GM18520 (cell line): Measurements from ENCODE around the gene KIAA1217.
A peak's percentile ranks its signal among the peaks of the same experiment; 100 is the strongest.
"Not testable (repeated sequence)": the region's sequence is repeated elsewhere in the genome, so short reads cannot be mapped to it uniquely, and the experiment has no call there.

Experiments used
- ATAC-seq: cut with Tn5 transposase; IDR thresholded peaks from one replicate; pipeline ENCODE4 v1.9.1; 2021; ENCODE audit not compliant: unreplicated experiment

KIAA1217 gene

DNA sequence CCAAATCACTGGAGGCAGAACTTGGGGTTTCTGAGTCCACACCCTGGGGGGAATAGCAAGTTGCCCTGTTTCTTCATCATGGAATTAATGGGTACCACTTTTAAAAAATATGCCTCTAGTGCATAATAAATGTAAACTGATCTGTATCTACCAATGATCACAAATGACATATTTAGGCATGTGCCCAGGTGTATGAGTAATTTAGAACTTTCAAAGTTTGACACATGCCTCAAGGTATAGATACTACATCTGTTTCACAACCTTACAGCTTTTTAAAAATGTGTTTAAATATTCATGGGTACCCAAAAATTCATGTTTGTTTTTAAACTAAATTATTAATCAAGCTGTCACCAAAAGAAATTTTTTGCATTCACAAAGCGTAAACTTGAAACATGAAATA, 226.0 kb downstream of the KIAA1217 start:
- no peak for ATAC-seq

DNA sequence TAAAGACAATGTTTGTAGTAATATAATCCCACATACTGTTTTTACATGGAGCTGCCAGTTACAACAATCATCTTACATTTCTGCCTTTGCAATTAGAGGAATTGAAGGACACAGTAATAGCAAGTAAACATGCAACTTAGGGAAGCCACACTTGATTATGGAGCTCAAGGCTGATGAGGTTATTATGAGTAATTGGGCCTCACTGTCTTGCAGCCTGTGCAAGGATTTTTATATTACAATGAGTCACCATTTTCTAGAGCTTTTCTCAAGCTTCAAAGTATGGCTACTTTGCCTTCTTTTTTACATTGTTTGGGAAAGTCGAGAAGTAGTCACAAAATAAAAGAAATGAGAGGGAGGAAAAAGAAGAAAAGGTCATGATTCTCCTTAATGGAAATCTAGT, 226.4 kb downstream of the KIAA1217 start:
- ATAC-seq, result no peak

DNA sequence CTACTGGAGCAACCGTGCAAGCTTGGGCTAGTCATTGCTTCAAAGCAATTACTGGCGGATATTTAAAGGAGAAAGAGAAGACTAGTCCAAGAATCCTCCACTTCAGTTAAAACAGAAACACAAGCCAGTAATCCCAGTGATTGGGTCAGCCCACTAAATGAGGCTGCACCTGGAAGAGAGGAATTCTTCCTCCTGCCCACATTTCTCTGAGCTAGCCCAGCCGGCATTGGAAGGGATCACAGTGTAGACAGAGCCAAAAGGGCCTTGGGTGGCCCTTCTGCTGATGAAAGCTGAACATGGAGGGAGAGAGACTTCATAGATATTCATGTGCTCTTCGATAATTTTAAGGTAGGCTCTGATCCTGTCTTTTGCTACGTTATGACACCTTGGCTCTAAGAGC, 228.4 kb downstream of the KIAA1217 start:
- no peak for ATAC-seq

DNA sequence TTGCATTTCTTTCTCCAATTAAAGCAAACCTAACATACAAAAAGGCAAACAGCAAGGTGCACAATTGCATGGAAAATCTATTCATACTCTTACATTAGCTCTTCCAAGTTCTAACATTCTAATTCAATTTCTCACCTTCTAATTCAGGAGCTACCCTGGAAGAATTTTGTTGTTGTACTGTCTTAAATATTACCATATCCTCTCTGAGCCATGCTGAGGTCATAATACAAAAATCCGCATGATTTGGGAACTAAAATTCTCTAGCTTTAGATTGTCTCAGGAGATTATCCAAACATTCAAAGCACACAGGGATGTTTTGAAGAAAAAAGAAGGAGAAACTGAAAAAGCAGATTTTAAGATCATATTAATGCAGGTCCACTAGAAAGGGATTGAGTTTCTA, 229.9 kb downstream of the KIAA1217 start:
- no peak for ATAC-seq

DNA sequence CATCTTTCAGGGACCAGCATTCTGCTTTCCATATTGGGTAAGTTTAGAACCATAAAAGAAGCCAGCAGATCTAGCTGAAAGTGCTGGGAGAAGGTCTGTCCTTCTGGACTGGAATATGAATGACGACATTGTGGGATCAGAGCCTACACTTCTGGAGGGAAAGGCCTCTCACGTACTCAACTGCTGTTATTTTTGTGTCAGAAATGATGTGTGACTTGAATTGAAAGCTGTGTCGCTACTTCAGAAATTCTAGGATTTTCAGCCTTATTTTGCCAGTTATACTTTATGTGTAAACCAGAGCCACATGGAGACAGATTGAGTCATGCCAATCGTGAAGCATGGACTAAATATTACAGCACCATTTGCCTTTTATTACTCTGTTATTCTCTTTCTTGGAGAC, 231.0 kb downstream of the KIAA1217 start:
- ATAC-seq, result no peak

DNA sequence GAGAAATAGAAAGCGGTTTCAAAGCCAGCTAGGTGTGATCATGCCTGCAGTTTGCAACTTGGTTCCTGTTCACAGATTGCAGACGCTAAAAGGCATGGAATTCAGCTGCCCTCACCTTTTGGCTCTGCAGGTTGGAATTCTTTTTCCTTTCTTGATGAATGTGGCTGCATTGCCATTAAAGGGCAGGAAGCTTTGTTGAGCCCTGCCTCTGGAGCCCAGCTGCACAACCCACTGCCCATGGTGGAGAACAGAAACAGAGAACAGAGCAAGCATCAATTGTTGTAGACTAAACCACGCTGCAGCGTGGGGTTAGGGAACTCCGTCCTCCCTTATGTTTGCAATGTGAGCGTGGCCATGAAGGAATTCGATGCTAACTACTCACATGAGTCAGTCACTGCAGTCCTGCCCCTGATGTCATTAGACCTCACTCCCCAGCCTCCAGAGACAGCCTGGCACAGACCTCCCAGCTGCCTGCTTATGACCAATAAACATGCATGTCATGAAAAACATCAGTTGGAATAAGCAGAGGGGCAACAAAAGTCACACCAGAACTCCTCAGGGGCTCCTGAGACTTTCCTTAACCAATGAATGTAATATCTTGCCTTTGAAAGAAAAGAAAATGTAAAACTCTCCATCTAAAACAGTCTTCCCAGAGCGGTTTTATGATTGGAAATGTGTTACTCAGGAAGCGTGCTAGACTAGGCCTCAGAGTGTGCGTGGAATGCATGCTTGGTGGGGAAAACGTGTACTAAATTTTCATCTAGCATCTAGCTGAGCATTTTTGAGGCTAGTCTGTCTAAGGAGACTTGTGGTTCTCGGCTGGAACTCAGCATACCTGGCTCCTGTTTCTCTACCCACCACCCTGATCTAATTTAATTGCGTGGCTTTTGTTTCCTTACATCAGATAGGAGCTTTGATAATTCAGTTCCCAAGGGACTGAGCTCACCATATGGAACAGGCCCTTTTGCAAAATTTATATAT, 232.2 kb downstream of the KIAA1217 start:
- ATAC-seq, result no peak

DNA sequence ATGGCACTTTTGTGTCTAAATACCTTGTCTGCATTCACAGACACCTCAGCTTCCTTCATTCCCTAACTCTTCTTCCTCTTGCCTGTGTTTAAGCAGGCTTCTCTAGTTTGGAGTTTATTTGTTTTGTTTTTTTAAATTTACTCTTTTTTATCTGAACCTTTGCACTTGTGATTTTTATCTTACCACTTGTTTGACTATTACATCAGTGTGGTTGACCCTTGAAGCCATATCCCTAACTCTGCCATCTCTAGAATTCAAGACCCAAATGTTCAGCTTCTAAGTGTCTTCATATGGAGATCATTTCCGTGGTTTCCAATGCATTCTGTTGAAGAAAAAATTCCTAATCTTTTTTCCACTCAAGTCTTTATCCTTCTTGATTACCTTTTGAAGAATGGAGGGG, 233.3 kb downstream of the KIAA1217 start:
- ATAC-seq, result no peak

DNA sequence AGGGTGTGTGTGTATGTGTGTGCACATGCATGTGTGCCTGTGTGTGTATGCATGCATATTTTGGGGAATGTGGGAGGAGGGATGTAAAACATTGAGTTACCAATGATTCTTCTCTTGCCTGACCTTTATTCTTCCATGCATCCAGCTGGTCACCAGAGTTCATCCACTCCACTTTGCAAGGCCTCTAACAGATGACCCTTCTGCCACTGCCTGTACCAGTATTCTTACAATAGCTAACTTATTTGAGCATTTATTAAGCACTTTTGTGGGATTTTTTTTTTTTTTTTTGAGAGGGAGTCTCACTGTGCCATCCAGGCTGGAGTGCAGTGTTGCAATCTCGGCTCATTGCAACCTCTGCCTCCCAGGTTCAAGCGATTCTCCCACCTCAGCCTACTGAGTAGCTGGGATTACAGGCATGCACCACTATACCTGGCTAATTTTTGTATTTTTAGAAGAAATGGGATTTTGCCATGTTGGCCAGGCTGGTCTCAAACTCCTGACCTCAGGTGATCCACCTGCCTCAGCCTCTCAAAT, 233.8 kb downstream of the KIAA1217 start:
- not testable (repeated sequence) for ATAC-seq

DNA sequence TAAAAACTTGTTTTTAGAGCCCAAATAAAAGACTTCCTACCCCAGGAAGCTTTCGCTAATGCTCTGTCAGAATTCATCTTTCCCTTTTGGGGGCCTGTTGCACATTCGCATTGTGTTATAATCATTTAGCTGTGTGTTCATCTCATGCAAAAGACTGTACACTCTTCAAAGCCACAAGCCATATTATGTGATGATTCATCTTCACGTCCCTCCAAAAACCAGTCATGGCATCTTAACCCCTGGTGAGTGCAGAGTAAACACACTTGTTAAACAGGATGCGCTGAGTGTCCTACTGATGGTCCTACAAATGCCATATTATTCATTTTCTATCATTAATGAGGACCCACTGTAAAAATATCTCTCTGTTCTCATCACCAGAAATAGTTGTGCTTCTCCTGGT, 235.4 kb downstream of the KIAA1217 start:
- no peak for ATAC-seq

DNA sequence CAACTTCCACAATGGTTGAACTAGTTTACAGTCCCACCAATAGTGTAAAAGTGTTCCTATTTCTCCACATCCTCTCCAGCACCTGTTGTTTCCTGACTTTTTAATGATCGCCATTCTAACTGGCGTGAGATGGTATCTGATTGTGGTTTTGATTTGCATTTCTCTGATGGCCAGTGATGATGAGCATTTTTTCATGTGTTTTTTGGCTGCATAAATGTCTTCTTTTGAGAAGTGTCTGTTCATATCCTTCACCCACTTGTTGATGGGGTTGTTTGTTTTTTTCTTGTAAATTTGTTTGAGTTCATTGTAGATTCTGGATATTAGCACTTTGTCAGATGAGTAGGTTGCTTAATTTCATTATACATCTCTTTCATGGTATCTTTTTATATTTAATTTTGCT, 237.0 kb downstream of the KIAA1217 start:
- ATAC-seq, result not testable (repeated sequence)

DNA sequence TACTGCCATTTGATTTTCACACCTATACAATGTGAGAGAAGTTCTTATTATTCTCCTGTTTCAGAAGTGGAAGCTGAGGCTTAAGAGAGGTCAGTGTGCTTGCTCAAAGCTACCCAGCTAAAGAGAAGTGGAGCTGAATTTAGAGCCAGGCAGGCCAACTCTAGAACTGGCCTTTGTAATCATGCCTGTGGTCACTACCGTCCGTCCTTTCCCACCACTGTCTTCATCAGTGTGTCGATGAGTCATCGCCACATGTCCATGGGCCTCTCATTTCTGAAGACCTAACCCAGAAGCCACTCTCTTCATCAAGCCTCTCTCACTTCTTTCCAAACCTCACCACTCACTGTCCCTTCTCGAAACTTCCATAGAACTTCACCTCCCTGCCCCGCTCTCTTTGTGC, 237.8 kb downstream of the KIAA1217 start:
- ATAC-seq, result no peak

DNA sequence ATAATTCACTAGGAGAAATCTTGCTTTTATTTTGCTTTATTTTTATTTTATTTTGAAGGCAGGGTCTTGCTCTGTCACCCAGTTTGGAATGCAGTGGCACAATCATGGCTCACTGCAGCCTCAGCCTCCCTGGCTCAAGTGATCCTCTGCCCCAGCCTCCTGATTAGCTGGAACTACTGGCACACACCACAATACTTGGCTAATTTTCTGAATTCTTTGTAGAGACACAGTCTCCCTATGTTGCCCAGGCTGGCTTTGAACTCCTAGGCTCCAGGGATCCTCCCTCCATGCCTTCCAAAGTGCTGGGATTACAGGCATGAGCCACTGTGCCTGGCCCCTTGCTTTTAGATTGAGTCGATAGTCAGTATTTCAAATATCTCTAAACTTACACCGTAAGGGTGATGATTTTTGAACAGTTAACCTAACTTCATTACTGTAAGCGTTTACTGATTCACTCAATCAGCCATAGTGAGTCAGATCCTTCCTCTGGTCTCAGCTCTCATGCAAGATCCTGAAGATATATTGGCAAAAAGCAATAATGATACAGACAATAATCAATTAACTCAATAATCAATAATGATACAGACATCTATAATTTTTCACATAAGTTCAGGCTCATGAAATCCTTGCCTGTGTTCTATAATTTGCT, 239.5 kb downstream of the KIAA1217 start:
- ATAC-seq, result no peak

DNA sequence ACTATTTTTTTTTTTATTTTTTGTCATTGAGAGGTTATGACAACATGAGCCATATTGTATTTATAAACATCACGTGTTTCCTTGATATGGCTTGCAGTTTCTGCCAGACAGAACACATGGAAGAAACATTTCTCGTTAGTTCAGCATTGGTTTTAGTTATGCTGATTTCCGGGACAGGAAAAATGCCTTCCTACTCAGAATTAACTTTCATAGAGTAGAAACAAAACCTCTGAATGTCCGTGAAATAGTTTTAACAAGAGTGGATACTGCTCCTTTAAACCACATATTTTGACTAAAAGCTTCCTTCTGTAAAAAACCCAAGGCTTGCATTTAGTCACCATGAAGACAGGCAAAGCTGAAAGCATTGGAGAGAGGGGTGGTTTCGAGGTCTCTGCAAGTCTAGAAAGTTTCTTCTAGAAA, 240.4 kb downstream of the KIAA1217 start:
- ATAC-seq, result peak; percentile 70

DNA sequence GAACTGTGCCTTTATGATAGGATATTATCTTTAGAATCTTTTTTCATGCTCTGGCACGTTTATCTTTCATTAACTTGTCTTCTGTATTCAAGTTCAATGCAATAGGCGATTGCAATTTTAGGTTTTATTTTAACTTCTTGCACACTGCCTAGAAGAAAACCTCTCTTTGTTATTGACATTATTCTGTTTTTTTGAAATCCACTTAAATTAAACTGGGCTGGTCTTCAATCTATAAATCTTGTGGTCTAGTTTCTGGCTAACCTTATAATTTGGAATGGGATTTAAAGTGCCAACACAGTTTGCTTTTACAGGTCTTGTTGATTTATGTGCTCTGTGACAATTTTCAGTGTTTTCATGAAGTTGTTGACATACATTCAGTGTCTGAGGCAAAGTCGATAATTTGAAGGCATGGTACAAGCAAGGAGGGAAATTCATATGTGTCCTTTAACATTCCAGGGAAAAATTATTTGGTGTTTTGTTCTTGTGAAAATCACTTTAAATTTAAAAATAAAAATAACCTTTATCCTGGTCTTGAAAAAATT, 240.9 kb downstream of the KIAA1217 start:
- ATAC-seq, result no peak

DNA sequence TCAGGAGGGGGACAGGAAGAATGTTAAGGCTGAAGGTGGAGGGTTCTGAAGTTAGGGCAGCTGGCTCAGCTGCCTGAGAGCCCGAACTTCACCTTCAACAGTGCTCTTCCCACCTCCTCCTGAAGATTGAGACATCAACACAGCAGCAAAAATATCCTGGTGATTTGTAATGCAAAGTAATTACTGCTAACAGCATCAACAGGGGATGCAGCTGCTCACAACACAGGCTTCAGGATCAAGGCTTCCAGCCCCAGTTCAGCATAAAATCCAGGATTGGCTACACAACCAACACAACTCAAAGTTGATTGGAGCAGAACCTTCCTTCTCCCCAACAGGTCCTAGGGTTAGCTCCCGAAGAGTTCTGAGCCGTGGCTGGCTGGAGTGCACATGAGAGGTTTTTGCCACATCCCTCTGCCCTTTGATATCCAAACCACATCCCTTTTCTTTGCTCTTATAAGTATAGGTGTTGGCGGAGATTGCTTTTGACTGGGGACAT, 242.4 kb downstream of the KIAA1217 start:
- no peak for ATAC-seq

DNA sequence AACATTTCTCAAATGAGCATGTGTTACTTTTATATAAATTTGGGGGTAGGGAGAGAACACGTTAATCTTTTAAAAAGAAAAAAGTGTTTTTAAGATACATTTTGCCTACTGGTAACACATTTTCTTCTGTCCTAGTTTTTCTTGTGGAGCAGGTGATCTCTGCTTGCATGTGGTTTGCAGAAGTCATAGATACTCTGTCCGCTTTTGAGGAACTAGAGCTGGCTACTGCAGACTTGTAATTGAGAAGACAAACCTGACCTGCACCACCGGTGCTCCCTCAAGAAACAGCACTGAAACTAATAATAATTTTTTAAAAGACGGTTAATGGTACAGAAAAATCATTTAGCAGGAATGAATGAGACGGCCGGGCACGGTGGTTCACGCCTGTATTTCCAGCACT, 243.1 kb downstream of the KIAA1217 start:
- ATAC-seq, result no peak

DNA sequence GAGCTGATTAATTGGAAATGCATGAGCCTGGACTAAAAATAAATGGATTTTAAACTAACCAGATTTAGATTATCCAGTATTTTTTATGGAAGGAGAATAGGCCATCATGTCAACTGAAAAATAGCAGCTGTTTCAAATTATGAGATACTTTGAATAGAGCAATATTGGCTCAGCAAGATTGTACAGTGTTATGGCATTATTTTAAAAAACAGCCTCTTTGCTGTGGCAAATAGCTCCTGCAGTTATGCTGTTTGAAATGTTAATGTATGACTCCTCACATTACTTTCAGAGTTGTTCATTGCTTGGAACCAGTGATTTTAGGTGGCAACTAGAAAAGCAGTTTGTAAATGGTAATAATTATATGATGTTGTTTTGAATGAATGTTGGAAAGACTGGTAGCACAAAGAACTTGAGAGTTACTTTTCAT, 244.5 kb downstream of the KIAA1217 start:
- no peak for ATAC-seq

DNA sequence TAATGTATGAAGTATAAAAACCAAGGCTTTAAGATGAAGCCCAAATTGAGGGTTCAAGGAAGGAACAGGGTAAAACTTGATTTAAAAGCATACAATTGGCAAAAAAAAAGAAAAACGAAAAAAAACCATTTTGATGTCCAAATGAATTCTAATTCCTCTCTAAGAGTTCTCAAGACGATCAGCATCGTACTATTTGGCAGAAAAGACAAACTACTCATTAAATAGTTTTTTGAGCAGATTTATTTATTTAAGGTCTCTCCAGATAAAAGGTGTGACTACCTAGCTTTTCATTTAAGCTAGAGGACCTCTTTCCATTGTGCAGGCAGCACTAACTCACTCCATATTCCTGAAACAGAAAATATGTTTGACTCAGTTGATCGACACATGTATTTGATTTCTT, 245.0 kb downstream of the KIAA1217 start:
- no peak for ATAC-seq

DNA sequence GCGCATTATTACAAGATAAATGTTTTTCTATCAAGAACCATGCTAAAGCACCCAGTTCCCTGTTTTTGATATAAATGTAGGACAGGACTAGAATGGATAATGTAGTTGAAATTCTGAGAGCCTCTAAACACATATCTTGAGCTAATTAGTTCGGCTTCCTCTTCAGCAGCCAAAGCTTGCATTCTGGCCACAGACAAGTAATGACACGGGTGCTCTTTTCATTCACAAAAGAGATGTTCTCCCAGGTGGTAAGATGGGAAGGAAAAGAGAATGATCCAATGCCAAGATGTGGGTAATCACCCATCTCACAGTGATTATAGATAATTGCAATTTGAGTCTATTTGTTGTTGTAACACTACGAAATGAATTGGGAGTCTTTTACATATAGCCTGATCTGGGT, 246.5 kb downstream of the KIAA1217 start:
- no peak for ATAC-seq

DNA sequence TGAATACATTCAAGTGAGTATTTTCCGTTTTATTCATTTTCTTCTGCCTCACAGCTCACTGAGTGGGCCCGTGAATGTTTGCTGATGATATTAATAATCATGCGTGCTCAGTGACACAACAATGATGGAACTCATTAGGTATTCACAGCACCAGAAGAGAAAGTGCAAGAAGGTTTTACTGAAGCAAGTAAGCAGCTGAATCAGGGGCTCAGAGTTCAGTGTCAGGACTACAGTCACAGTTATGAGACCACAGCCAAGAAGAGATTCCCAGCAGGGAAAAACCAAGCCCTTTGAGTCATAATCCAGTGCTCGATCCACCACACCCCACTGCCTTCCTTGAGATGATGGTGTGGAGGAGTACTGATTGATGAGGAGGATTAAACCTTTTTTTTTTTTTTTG, 247.4 kb downstream of the KIAA1217 start:
- no peak for ATAC-seq

DNA sequence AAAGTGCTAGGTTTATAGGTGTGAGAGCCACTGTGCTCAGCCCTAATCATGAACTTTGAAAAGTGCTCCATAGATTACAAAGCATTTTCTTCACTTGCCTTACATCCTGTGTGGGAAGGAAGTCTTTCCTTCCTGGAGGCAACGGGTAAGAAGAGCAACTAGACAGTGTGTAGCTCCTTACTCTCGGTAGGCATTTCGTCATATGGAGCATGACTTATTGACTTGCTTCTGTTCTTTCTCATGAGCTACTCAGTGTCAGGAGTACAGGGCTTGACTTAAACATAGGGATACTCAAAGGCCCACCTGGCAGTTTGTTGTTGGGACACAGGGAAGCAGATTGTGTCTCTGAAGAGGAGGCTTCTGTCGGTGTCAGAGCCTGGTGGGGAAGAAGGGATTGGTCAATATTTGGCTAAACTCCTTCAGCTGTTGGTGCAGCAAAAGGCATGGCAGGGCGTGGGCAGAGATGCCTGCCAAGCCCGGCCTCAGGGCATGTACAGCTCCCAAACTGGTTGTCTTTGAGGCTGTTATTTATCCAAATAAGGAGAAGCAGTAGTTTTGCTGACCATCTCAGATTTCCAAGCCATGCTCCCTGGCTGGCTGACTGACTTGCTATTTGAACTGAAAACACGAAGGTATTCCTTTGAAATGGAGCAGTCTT, 248.9 kb downstream of the KIAA1217 start:
- ATAC-seq, result no peak
